NCI-H524 treated with DMSO at 0.1 percent for 48 hours (cell line): ENCODE measurements around the gene CAMTA1.

Experiments
- DNase-seq: peaks from one replicate; lab custom pipeline; 2025; lab: John Stamatoyannopoulos, UW

The CAMTA1 gene

DNA sequence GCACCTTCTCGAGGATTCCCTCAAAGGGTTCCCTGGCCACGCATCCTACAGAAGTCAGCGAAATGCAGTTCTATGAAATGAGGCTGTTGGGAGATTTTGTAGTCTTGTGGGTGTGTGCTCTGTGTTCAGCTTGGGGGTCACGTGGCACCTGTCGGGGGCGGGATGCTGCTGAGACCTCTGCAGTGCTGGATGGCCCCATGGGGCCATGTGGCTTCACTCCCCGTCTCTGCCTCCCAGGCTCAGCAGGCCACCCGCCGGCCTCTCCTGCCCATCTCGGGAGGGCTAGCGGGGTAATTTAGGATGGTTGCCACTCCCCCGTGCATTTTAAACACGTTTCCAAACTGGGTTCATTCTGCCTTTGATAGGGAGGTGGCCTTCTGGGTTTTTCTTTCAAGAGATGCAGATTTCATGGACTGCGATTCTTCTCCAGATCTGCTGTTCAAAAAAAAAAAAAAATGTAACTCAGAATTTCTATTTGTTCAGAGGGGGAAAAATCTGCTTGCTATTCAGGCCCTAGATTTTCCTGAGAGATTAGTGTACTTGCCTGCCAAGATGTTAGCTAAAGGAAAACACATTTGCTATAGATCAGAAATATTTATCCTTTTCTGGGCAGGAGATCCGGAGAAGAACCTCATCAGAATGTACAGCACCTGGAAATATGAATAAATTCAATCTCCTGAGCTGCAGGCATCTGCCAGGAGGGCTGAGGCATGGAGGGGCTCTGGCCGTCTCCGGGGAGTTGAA lies 708.6 kb downstream of the CAMTA1 start:
- DNase-seq, result no peak

DNA sequence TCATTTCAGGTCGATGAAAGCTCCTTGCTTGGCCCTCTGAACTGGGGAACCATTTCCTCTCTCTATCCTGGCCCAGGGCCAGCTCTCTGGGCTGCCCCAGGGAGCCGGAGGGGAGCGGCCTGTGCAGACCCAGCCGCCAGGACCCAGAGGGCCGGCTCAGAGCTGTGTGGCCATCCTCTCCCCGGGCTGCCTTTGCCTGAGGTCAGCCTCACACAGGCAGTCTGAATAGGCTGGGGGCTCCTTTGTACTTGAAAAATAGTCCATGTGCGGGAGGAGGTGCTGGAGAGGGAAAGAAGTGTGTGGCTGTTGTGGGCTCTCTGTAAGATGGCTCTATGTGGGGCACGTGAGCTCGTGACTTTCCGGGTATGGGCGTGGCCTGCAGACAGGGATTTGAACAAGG lies 710.7 kb downstream of the CAMTA1 start:
- DNase-seq, result no peak

DNA sequence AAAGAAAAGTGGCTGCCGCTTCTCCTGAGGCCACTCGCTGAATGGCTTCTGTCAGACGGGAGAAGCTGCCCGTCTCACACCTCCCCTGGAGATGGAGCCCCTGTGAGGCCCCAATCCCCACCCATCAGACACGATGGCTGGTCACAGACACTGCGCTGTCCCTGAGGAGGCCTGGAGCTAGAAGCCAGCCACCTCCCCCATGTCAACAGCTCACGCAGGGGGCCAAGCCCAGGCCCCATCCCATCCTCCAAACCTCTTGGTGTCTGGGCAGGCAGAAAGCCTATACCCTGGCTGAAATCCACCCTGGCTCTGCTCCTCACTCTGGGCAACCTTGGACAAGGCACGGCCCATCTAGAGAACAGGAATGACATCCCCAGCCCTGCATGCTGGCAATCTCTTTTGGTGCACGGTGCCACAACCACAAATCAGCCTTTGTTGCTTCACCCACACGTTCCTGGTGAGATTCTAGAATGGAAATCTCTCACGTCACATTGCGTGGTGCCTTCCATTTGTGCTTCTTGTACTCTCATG lies 711.9 kb downstream of the CAMTA1 start:
- DNase-seq, result no peak

DNA sequence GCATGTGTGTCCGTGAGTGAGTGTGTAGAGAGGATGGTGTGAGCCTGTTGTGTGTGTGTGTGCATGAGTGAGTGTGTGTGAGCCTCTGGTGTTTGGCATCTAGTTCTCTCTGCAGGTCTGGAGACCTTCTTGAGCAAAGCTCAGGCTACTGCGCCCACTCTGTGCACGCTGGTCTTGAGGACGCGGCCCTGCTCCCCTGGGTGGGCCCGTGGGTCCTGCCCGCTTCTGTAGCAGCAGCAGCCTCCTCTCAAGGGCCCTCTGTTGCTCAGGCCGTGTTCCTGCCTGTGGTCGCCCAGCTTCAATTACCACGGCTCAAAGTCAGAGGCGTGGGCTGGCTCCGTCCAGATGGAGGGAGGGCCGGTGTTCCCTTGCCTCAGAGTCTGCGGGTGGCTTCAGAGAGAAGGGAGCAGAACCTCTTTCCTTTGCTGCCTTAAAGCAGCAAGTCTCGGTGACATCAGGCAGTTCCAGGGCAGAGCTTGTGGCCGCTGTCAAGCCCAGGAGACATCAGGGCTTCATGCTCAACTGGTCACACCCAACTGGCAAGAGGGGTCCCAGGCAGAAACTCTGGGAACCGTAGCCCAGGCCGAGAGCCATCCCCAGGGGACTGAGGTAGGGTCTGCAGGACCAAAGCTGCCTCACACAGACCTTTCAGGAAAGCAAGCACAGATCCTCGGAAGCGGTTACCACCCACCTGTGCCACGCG lies 715.3 kb downstream of the CAMTA1 start:
- DNase-seq, result no peak

DNA sequence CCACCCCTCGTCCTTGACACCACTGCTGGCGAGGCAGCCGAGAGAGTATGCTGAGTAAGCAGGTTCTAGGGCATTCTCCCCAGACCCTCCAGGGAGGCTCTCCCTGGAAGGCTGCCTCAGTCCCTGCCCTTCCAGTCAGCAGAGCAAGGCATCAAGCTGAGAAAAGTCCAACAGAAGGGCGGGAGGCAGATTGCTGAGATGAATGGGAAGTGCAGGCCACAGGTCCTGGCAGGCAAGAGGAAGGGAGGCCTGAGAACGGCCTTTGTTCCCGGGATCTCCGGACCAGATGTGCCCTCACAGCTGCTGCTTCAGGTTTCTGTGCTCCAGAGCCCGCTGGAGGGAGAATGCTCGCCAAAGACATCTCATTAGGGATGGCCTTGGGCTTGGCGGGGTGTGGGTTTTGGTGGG lies 715.8 kb downstream of the CAMTA1 start:
- DNase-seq, result no peak

DNA sequence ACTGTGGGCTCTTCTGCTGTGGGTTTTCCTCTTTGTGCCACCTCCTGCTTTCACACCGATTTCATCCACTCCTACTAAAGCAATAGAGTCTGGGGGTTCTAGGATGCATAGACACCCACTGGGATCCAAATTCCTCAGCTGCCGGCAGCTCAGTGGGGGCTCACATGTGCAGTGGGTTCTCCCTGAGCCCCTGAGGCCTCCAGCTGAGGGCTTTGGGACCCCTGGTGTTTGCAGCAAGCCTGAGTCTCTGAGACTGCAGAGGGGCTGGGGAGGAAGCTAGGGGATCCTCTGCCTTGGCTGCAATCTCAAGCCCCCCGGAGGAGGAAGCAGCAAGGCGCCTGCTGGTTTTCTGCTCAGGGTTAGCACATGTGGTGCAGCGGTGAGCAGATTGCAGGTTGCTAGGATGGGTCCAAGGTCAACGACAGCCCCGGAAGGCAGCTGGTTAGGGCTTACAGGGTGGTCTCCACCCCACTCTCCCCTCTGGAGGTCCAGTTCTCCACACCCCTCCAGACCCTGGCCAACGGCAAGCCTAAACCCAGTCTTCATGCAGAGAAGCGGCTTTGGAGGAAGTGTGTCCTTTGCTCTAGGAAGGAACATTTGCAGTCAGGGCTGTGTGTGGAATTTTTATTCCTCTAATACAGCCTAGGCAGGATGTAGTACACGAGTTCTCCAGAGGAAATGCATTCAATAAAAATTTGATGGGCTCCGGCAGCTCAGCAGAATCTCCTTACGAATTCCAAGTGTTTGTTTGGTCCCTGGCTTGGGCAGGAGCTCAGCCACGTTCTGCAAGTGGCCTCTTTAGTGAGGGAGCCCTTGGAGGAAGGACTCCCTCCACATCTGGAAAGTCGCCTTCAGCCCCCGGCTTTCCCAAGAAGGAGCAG lies 716.7 kb downstream of the CAMTA1 start:
- no peak for DNase-seq

DNA sequence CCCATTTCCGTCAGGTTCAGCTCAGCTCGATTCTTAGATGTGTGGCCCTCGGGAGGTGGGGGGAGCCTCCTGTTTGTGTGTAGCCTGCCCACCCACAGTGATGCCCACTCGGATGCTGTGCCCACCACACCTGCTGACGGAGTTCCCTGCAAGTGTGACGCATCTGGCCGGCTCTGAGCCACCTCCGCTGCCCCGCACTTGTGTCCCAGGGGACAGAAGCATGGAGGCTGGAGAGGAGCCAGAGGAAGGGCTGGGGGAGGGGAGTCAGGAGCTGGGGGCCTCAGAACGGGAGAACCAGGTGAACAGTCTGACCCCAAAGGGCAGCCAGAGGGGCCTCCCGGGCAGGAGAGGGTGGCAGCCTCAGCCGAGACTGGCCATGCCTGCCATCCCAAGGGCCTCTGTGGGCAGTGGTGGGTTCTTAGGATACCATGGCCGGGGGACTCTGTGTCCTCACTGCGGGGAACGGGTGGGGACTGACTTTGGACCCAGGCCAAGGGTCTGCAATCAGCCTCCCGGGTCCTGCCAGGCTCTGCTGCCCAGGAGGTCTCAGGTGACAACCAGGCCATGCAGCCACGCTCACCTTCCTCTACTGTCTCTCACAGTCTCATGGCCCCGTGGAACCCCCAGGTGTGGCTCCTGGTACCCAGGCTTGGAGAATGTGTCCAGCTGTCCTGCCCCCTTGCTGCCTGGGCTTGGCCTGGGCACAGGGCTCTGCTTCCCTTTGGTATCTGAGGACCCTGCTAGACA lies 718.6 kb downstream of the CAMTA1 start:
- DNase-seq, result no peak

DNA sequence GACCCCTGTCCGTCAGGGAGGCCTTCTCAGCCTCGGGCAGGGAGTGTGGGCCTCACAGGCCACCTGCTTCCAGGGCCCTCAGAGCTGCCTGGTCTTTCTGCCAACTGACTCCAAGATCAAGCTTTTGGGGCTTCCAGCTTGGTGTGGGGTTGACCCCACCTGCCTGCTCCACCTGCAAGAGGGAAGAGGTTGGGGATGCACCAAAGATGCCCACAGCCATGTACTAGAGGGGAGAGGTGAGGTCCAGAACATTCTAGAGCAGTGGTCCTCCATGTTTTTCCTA lies 719.1 kb downstream of the CAMTA1 start:
- DNase-seq, result no peak

DNA sequence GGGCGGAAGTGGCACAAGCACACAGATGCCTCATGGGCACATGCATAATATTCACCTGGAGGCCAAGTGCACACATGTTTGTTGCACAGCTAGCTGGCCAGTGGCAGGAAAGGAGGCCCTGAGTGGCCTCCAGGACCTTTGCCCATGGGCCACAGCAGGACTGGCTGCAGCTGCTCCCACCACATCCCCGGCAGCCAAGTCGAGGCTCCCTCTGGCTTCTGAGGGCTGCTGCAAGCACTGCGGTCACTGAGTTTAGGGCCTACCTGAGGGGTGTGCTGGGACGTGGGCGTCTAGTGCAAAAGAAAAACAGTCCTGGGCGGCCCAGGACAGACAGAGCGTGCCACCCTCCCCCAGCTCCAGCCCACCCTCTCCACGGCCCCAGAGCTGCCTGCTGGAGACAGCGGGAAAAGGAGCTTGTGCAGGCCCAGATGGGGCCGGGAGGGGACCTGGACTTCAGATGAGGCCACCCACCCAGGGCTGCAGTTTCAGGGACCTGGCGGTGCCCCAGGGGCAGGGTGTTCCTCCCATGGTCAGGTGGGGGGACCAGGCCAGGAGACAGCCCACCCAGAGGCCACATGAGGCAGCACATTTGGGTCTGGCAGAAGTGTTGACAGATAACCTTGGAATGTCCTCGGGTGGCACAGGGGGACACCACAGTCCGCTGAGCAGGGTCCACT lies 720.0 kb downstream of the CAMTA1 start:
- no peak for DNase-seq

DNA sequence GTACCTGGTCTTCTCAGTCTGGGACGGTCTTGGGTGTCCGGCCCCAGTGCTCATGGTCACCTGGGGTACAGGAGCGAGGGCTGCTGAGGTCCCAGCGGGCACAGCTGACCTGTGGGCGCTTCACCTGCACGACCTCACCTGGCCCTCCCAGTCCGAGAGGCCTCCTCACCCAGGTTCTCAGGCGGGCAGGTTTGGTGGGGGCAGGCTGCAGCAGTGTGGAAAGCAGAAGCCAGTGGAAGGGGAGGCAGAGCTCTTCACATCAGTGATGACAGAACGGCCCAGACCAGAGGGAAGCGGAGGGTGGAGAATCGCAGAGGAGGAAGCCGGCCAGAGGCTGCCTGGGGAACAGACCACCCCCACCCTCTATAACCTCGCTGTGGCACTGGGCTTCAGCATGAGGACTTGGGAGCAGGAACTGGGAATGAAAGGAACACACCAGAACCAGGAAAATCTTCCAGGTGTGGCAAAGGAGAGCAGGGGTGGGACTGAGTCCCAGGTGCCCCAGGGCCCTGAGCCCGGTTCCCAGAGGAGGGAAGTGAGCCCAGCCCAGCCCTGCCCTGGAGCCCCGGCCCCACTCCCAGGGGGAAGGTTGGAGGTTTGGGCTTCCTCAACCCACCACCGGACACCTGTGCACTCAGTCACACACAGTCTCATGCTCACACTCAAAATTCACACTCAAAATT lies 720.7 kb downstream of the CAMTA1 start:
- no peak for DNase-seq

DNA sequence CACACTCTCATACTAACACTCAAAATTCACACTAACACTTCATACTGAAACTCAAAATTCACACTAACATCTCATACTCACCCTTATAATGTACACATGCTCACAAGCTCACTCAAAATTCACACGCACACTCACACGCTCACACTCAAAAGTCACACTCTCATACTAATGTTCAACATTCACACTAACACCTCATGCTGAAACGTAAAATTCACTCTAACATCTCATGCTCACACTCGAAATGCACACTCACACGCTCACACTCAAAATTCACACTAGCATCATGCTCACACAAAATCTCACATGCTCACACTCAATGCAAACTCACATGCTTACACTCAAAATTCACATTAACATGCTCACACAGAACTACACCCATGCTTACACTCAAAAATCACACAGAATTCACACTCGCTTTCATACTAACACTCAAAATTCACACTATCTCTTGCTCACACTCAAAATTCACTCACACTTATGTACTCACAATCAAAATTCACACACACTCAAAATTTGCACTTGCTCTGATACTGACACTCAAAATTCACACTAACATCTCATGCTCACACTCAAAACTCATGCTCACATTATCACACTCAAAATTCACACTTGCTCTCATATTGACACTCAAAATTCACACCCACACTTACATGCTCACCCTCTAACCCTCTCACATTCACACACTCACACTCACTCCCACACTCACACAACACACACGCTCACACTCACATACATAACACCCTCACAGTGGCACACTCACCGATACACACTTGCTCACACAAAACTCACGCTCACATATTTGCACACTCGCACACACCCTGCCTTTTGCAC lies 721.4 kb downstream of the CAMTA1 start:
- DNase-seq, result no peak

DNA sequence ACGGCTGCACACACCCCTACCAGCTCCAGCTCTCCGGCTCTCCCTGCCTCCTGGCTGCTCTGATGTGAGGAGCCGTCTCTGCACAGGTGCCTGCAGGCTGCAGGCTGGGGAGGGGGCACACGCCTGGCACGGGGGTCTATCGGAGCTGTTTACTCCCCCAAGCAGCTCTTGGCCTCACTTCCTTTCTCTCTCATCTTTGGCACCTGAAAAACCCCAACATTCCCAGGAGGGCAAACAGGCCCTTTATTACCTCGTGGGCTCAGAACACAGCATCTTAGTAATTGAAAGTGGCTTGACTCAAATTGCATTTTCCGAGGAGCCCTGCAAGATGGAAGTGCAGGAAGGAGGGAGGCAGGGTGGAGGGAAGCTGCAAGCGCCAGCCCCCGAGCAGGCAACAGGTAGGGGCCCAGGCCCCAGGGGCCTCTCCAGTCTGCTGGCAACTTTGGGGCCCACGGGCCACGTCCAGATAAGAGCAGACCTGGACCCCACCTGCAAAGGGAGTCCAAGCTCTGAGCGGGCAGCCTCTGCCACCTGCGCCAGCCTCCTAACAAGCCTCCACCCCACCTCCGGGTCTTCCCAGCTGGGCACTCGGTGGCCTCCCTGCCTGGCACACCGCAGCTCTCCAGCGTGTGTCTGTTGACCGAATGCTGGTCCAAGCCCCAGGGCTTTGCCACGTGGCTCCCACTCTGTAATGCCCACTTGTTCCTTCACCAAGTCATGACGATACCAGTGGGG lies 722.2 kb downstream of the CAMTA1 start:
- no peak for DNase-seq

DNA sequence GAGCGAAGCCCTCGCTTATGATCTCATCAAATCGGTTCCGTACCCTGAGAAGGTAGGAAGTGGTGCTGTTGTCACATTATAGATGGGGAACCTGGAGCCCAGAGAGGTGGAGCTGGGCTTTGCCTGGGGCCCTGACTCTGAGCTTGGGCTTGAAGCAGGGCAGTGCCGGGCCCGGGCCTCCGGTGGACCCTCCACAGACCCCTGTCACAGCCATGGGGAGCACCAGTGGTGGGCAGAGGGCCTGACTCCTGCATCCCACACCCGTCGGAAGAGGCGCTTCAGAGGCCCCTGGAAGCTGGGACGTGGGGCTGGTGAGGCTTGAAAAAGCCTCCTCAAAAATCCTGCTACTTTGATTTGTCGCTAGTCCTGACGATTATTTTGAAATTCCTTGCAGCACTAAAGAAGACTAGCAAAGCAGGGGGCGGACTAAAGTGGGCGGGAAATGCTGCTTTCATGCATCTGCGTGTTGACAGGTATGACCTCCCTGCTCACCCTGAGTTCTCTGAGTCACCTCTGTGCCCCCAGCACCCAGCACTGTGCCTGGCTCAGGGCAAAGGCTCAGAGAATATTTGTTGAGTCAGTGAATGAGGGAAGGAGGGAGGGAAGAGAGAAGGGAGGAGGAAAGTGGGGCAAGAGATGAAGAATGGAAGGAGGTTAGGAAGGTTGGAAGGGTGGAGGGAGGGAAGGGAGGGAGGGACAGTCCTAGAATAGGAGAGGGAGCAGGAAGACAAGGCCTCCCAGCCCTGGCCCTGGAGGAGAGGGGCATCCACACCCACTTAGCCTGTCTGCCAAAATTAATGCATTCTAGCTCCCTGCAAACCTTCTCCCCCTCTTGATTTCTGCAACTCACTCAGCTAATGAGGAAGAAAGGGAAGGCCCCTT lies 723.0 kb downstream of the CAMTA1 start:
- no peak for DNase-seq

DNA sequence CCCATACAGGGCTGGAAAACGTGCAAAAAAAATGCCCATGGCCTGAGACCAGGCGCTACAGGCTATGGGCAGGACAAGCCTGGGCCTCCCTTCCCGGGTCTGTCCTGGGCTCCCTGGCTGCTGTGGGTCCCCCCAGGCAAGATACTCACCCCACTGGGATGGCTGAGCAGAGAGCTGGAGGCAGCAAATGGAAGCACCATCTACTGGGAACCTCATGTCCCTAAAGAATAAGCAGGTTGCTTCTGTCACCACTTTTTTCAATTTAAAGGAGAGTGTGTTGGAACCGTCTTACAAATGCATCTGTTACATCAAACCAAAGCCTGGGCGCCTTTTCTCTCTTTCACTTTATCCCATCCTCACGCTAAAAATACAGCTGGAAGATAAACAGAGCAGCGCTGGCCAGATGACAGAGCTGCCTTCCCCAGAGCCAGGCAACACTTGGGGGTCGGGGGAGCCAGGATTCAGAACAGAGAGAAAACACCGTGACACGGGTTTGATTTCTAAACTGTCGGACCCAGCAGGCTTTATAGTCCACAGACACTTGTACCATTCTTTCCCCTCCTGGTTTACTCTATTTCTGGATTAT lies 723.8 kb downstream of the CAMTA1 start:
- no peak for DNase-seq

DNA sequence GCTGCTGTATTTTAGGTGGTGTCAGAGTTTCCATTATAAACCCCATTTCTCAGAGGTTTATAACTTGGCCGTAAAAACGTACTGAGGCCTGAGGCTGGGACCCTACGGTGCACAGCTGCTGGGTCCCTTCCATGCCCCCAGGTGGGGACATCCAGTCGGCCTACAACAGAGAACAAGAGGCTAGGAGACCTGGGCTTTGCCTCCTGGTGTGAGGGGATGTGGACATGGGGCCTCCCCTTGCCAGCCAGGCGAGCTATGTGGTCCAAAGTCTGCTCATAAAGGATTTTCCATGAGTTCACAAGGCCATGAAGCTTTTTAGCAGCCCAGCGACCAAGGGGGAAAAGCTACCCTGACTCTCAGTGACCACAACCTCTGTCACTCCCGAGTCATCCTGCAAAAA lies 724.3 kb downstream of the CAMTA1 start:
- no peak for DNase-seq

DNA sequence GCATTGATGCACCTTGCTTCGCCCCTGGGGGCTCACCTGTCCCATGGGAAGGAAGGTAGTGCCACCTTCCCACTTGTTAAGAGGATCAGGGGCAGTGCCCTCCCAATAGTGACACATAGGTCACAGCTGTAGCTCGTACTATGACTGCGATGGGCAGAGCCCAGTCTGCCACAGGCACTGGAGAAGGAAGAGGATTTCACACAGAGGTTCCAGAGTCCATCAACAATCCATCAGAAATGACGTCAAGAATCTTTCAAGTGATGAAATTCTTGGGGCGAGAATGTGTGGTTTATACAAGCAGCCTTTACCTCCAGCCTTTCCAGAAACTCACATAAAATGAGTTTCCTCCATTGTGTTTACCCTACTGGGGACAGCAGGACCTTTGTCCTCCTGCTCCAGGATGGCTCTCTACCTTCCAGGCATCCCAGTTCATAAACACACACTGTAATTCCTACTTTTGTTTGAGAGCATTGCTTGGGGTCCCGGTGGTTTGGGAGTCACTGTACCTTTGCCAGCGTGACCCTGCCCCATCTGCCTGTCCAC lies 725.2 kb downstream of the CAMTA1 start:
- no peak for DNase-seq

DNA sequence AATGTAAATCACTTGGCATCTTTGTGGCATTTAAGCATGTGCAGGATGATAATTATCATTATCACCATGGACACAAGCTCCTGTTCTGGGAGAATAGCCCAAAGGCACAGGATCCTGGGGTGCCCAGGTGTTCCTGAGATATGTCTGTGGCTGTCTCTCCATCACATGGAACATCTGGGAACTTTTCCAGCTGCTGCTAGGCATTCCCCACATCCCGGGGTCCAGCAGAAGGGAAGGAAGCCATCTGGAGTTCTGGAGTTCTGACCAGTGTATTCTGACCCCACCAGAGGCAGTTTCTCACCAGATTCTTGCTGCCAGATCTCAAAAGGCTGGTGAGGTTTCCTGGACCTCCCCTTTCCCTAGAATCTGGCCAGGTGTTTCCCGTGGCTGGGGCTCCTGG lies 726.1 kb downstream of the CAMTA1 start:
- no peak for DNase-seq

DNA sequence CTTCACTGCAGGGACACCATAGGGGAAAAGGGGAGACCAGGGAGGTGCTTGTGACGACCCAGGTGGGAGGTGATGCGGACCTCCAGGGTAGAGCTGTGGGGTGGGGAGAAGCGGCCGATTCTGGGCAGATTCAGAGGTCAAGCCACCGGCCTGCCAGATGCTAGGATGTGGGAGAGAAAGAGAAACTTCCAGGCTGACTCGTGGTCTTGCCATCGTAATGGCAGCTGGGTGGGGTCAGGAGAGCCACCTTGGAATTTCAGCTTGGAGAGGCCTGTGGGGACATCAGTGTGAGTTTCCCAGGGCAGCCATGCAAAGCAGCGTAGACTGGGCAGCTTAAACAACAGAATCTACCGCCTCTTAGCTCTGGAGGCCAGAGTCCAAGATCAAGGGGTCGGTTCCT lies 727.8 kb downstream of the CAMTA1 start:
- DNase-seq, result no peak
